HG03469 (cell line): Measurements from ENCODE around the gene EOGT.

Source experiments
- ATAC-seq: cut with Tn5 transposase; IDR thresholded peaks from one replicate; pipeline ENCODE4 v1.9.1; 2021; ENCODE audit warnings: mild to moderate bottlenecking, moderate library complexity, moderate number of reproducible peaks; ENCODE audit not compliant: unreplicated experiment

Gene EOGT

DNA sequence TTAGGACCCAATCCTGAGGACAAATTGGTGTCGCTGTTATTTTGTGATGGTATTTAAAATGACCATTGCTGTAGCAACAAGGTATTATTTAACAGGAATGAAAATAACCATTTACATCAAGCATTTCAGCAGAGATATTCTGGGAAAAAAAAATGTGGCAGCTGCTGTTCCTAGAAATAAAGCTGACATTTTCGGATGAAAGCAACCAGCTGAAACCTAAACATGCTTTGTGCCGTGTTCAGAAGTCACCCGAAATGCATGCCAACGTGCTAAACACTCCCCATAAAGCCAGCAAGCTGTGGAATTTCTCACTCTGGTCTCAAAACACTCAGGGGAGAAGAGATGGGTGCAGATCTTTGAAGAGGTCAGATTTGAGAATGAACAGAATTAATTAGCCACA lies 49.6 kb downstream of the EOGT start:
- ATAC-seq = no peak

DNA sequence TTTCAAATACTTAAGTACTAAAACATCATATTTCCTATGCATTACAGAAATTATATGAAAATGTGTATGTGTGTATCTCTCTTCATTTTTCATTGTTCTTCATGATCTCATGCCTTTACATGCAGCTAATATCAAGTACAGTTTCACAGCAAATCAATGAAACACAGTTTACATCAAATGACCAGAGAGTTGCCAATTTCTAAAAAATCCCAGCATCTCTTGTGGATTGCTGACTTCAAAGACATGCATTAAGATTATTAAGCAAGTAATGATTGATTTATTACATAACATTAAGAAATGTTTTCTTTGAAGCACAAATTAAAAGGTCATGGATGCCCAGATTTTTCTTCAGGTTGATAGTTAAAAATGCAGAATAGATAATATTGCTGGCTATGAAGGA lies 50.1 kb downstream of the EOGT start:
- no peak for ATAC-seq

DNA sequence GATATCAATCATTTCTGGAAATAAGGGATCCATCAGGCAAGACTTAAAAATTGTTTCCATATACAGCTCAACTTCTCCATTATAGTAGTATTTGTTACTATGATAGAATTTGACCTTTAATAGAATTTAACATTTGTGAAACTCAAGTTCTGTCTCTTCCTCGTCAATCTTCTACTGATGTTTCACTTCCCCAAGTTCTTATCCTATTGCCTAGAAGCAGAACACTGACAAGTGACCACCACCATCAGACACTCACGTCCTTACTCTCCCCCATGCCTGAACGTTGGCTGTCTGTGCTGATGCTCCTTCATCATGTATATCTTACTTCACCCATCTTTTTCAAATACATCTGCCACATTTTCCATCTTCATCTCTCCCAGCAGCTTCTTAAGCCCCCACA lies 54.6 kb downstream of the EOGT start:
- ATAC-seq = no peak

DNA sequence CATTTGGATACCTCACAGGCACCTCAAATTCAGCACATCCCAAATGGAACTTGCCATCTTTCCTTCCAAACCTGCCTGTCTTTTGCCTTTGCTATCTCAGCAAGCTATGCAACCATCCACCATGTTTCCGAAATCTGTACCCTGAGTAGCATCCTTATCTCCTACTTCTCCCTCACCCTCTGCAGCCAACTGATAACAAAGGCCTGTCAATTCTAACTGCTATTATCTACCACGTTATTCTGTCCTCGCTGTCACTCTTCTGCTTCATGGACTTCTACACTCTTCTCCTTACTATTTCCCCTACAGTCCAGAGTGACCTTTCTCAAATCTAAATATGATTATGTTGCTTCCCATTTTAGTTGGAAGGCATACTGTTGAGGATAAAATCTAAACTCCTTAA lies 55.6 kb downstream of the EOGT start:
- ATAC-seq = no peak

DNA sequence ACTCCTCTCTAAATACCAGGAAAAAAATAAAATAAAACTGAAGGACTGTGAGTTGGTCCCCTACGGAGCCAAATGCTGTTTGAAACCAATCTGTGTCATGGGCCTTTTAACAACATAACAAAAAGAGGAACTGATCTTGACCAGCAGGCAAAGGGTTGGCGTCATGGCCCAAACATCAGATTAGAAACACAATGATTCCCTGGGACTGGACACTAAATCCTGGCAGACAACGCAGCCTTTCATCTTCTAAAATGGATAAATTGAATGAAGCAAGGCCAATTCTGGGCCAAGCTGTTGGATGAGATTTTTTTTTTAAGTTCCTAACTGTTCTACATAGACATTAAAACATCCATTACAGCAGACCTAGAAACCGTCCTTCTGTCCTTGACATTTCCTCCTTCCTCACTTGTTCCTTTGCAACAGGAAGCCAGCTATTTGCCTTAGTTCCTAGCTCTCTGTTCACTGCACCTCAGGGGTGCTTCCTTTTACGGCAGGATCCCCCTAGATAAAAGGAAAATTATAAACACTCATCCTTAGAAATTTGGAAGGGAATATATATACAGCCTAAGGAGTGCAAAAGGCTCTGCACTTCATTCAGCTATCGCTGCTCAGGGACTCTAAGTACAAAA lies 59.6 kb downstream of the EOGT start:
- ATAC-seq = no peak

DNA sequence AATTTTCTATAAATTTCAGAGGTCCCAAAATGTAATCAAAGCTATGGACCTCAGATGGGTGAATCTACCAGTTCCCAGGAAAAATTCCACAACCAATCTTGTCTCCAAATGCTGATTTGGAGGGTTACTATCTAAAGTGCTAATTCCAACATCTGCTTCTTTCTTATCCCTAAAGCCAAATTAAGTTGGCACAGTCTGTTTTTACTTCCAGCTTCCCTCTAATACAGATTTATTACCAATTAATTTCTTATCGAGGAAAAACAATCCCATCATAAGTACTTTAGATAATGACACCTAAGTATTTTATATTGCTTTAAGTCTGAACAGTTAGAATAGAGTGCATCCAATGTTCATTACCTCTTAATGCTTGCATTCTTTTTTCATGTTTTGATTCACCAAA lies 68.3 kb downstream of the EOGT start:
- ATAC-seq = no peak

DNA sequence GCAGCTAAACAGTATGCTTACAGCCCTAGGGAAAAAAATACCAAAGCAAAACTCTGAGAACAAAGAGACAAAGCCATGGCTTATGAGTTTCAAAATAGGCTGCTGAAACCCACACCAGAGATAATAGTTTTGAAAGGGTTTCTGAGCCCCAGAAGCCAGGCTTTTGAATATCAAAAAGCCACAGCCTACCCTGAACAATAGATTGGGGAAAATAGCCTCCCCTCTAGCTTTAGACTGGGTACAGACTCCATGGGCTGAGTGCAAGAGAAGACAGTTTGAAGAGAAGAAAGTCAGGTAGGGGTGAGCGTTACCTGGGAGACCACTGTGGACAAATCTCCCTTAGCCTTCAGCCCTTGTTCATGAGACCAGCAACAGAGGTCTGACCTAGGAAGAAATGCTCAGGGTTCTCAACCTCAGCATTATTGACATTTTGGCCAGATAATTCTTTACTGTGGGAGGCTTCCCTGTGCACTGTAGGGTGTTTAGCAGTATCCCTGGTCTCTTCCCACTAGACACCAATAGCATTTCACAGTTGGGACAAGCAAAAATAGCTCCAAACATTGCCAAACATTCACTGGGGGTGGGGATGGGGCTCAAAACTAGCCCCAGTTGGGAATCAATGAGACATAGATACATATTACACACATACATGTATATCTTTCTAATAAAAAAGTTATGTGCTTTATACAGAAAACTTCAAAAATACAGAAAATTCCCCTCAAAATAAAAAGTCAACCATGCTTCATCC lies 69.6 kb downstream of the EOGT start:
- ATAC-seq = no peak

DNA sequence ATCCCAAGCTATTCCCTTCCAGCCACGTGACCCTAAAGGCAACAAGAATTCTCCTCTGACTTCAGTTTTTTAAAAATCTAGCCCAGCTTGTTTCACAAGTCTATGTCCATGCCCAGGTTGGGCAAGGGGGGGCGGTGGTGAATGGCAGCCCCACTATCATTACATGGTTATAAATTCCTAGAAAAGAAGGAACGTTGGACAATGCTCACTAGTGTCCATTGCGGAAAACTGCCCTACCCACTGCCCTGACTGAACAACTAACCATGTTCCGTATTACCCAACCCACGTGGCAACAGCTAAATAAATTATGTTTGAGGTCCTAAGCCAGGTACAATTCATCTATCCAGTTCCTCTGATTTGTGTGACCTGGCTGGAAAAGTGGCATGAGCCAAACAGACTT lies 72.4 kb downstream of the EOGT start:
- ATAC-seq = no peak

DNA sequence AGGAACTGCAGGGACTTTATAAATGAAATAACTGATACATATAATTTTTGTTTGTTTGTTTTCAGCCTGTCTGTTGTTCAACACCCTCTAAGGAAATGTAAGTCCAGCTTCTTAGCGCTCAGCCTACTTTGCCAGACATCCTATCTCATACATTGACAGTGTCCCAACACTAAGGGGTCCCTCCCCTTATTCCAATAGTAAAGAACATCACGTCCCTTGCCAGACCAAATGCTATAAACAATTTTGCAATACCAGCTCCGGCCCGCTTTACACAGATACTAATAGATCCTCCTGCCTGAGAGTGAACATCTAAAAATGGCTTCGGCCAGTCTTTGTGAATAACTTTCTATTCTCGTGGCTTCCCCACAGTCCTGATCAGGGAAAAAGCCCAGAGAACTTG lies 76.6 kb downstream of the EOGT start:
- no peak for ATAC-seq

DNA sequence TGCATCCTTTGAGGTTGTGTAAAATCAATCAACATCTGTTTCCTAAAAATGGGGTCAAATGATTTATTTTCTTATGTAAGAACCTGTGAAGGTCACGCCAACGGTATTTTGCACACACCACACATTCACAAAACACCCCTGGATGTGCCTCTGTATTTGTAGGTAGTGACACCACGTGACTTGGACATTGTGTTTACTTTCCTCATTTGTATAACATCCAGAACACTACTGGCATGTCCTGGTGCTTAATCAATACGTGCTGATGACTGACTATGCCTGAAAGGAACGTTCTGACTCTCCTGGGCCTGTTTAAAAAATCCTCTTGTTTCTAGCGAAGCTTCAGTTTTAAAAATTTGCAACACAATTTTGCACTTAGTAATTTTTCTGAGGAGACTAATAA lies 77.7 kb downstream of the EOGT start:
- no peak for ATAC-seq

DNA sequence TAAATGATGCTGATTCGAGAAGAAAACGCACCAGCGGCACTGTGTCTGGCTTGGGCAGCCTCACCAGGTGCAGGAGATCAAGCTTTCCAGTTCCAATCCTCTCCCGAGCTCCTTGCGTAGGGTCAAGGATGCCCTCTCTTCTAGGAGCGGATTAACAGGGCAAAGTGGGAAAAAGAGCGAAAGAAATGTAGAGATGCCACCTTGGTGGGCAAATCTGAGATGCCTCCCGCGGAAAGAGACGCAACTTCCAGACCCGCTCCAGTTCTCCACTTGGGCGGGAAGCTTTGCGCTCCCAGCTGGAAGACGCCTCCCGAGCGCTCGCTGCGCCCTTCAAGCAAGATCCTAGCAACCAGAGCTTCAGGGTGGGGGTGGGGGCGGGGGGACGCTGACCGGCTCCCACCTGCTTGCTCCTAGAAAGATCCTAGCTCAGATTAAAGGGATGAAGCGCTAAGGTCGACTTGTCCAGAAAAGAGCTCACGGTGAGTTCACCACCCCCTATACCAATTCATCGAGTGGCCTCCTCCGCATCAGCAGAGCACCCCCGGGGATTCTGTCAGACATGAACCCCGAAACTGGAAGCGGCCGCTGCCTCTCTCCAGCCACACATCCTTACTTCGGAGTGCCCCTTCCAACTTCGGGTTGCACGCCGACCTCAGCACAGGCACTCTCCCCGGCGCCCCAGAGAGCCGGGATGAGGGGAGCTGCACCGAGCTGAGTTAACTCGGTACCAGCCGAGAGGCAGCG lies 81.9 kb downstream of the EOGT start:
- no peak for ATAC-seq
